Osteocyte (in vitro differentiated cells): ENCODE measurements around the gene ADCY3. TPM values are rescaled to one million over a fixed set of nuclear protein-coding genes. Genes with fewer than 3 reads are reported as not detected.

ENCODE experiments used
- DNase-seq: peaks from one replicate; pipeline ENCODE4 v3.0.0; 2021; ENCODE audit warnings: mixed read lengths; ENCODE audit not compliant: unreplicated experiment; ENCODE audit errors: extremely low spot score
- H3K27ac Mint-ChIP-seq: one replicate; pipeline ENCODE4 v1.8.0; 2021; ENCODE audit warnings: mild to moderate bottlenecking, mixed read lengths; ENCODE audit not compliant: unreplicated experiment
- H3K27me3 Mint-ChIP-seq: one replicate; pipeline ENCODE4 v1.8.0; 2021; ENCODE audit warnings: mixed read lengths; ENCODE audit not compliant: unreplicated experiment
- H3K36me3 Mint-ChIP-seq: one replicate; pipeline ENCODE4 v1.8.0; 2021; ENCODE audit warnings: mixed read lengths; ENCODE audit not compliant: unreplicated experiment
- H3K4me1 Mint-ChIP-seq: one replicate; pipeline ENCODE4 v1.8.0; 2021; ENCODE audit warnings: mixed read lengths; ENCODE audit not compliant: unreplicated experiment
- H3K4me3 Mint-ChIP-seq: one replicate; pipeline ENCODE4 v1.8.0; 2021; ENCODE audit warnings: mild to moderate bottlenecking, moderate library complexity, mixed read lengths; ENCODE audit not compliant: unreplicated experiment
- H3K9me3 Mint-ChIP-seq: one replicate; pipeline ENCODE4 v1.8.0; 2021; ENCODE audit warnings: mixed read lengths; ENCODE audit not compliant: unreplicated experiment
- total RNA-seq: library from RNA; stranded (reverse); gene quantifications from 2 replicates; pipeline ENCODE4 v1.2.1, GENCODE V29; 2021
- TF ChIP-seq, protein P1 (sequence below): fragments of 200-600 bp; sonication (generic); IDR thresholded peaks from 2 replicates; pipeline ENCODE4 v1.5.0; 2021; ENCODE audit warnings: antibody characterized with exemption, mild to moderate bottlenecking, moderate library complexity

ADCY3 gene
- total RNA-seq, 1 donor from 2014 or later: 99.9 TPM

GRCh38 chr2:24915796-24916195, 4.2 kb downstream of the ADCY3 start:
- DNase-seq: no peak
- peak overlapping the region; percentile 78 for H3K27ac Mint-ChIP-seq
- H3K4me3 Mint-ChIP-seq: peak overlapping the region; percentile 35
- no peaks in the 10 kb centered on the region for H3K9me3 Mint-ChIP-seq
- peaks cover 67% of the 10 kb centered on the region for H3K4me1 Mint-ChIP-seq
- H3K36me3 Mint-ChIP-seq: peaks cover 18% of the 10 kb centered on the region
- no peaks in the 10 kb centered on the region for H3K27me3 Mint-ChIP-seq
- TF ChIP-seq, protein P1, sequence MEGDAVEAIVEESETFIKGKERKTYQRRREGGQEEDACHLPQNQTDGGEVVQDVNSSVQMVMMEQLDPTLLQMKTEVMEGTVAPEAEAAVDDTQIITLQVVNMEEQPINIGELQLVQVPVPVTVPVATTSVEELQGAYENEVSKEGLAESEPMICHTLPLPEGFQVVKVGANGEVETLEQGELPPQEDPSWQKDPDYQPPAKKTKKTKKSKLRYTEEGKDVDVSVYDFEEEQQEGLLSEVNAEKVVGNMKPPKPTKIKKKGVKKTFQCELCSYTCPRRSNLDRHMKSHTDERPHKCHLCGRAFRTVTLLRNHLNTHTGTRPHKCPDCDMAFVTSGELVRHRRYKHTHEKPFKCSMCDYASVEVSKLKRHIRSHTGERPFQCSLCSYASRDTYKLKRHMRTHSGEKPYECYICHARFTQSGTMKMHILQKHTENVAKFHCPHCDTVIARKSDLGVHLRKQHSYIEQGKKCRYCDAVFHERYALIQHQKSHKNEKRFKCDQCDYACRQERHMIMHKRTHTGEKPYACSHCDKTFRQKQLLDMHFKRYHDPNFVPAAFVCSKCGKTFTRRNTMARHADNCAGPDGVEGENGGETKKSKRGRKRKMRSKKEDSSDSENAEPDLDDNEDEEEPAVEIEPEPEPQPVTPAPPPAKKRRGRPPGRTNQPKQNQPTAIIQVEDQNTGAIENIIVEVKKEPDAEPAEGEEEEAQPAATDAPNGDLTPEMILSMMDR: no peak

- no peak overlapping the region for H3K4me3 Mint-ChIP-seq
- no peak for DNase-seq
- H3K27ac Mint-ChIP-seq: peak overlapping the region; percentile 78
- H3K9me3 Mint-ChIP-seq: peaks cover under 1% of the 10 kb centered on the region
- H3K4me1 Mint-ChIP-seq: peaks cover 68% of the 10 kb centered on the region
- TF ChIP-seq, protein P1: no peak
- H3K27me3 Mint-ChIP-seq: no peaks in the 10 kb centered on the region
- peaks cover 21% of the 10 kb centered on the region for H3K36me3 Mint-ChIP-seq
These were observed 4.9 kb downstream of the ADCY3 start for GRCh38 chr2:24915175-24915574.

- no peak for DNase-seq
- Mint-ChIP-seq H3K27me3 (no peaks in the 10 kb centered on the region), H3K36me3 (peaks cover 26% of the 10 kb centered on the region), H3K9me3 (peaks cover 6% of the 10 kb centered on the region), H3K4me3 (no peak overlapping the region), H3K27ac (peak overlapping the region; percentile 71), H3K4me1 (peaks cover 71% of the 10 kb centered on the region)
- TF ChIP-seq, protein P1: no peak
These were observed 5.3 kb downstream of the ADCY3 start for GRCh38 chr2:24914713-24915112.

DNA sequence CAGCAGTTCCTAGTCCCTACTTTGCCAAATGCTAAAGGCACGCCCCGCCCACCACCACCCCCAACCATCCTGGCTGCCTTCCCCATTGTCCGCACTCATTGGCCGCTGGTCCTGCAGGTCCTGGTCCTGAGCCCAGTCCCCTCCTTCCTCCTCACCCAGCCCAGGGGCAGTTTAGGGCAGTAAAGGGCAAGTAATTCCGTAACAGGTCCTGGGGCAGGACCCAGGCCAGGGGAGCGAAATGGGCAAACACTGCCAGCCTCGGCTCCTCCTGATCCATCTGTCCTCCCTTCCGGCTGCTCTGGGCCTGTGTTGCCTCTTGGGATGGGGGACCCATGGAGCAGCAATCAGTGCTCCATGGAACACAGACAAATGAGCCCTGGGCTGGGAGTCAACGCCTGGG, 6.1 kb downstream of the ADCY3 start:
- DNase-seq: no peak
- TF ChIP-seq, protein P1: no peak
- Mint-ChIP-seq H3K4me3 (no peak overlapping the region), H3K9me3 (peaks cover 6% of the 10 kb centered on the region), H3K27ac (no peak overlapping the region), H3K27me3 (no peaks in the 10 kb centered on the region), H3K36me3 (peaks cover 32% of the 10 kb centered on the region), H3K4me1 (peaks cover 69% of the 10 kb centered on the region)

GRCh38 chr2:24912986-24913385, 7.1 kb downstream of the ADCY3 start:
- H3K27ac Mint-ChIP-seq: no peak overlapping the region
- no peak overlapping the region for H3K4me3 Mint-ChIP-seq
- H3K36me3 Mint-ChIP-seq: peaks cover 33% of the 10 kb centered on the region
- H3K9me3 Mint-ChIP-seq: peaks cover 6% of the 10 kb centered on the region
- DNase-seq: no peak
- H3K27me3 Mint-ChIP-seq: no peaks in the 10 kb centered on the region
- TF ChIP-seq, protein P1: no peak
- peaks cover 61% of the 10 kb centered on the region for H3K4me1 Mint-ChIP-seq
